NK-92 (cell line): ENCODE results near the gene MOGAT1.

ENCODE experiments used
- DNase-seq: peaks from one replicate; lab custom pipeline; 2025; ENCODE audit not compliant: unreplicated experiment; lab: John Stamatoyannopoulos, UW

Gene MOGAT1

DNA sequence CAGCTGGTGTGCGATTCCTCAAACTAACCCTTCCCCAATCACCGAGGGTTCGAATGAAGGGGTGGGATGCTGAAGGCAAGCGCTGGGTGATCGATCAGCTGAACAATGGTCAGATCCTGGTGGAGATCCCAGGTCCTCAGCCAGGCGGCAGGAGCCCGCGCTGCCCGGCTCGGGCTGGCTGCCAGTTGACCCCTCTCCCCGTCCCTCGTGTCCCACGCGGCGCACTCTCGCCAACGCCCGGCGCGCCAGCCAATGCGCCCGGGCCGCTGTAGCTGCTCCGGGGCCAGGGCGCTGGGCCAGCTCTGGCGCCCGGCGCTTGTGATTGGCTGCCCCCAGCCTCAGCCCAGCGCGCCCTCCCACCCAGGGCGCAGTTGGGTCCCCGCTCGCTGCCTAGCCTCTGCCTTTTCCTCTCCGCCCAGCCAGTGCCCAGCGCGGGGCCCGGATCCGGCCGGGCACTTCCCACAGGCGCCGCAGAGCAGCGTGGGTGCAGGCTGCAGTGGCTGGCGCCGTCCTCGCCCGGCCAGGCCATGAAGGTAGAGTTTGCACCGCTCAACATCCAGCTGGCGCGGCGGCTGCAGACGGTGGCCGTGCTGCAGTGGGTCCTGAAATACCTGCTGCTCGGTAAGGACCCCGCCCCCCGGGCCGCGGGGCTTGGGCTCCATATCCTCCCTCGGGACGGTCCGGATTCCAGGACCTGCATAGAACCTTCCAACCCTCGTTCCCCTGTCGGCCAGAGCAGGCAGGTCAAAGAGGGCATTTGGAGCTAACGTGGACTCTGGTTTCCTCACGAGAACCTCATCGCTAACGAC, at the start of gene MOGAT1:
Gene MOGAT1, plus strand, starts transcription at position 400 of the 809 bp plus-strand sequence. Its CDS starts 128 bp downstream, at position 528.
- DNase-seq = no peak

GRCh38 chr2:222621893-222622292, 49.6 kb upstream of the MOGAT1 start:
- no peak for DNase-seq

- DNase-seq = no peak
Observed at GRCh38 chr2:222622910-222623309, 48.5 kb upstream of the MOGAT1 start.

GRCh38 chr2:222623756-222624309, 47.6 kb upstream of the MOGAT1 start:
- no peak for DNase-seq

DNA sequence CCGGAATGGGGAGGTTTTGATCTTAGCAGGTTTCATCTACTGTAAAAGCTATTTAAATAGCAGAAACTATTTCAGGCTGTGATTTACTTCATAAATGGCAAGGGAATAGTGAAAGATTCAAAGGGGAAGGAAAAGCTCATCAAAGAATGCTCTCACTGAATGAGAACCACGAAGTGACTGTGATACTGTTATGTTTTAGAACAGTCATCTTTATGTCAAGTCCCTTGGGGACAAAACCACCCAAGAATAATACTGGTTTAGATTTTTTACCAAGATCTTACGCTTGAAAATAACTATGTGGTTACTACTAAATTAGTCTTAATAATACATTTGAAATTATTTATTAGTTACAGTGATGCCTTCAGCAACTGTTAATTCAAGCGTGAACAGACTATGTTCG, 43.7 kb upstream of the MOGAT1 start:
- no peak for DNase-seq

DNA sequence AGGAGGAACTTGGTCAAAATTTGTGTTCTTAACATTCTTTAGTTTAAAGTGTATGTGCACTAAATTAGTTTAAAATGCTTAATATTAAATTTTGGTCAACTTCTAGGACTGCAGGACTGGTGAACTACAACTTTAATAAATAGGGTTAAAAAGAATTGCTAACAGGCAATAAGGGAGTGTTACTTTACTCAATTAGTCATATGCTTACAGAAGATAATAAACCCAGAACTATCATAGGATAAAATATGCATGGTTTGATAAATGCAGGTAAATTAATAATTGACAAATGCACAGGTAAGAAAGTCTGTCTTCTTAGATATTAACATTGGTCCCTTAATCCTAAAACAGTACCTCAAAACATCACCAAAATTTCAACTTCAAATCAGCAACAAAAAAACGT, 36.2 kb upstream of the MOGAT1 start:
- no peak for DNase-seq

DNA sequence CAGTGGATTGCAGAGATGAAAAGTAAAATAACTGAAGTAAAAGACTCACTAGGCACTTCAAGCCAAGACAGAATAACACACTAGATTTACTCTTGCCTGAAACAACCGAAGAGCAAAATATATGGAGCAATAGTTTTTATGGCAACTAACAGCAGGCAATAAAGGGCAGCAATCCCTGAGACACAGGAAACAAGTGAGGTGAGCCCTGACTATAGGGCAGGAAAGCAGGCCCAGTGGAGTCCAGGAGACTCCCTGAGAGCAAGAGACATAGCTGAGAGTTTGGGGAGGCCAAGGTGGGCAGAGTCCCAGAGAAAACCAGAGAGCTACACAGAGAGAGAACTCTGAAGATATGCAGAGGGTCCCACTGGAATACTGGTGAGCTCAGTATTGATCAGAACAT, 34.4 kb upstream of the MOGAT1 start:
- no peak for DNase-seq

GRCh38 chr2:222641336-222641735, 30.1 kb upstream of the MOGAT1 start:
- DNase-seq = no peak

GRCh38 chr2:222643134-222643533, 28.3 kb upstream of the MOGAT1 start:
- no peak for DNase-seq

DNA sequence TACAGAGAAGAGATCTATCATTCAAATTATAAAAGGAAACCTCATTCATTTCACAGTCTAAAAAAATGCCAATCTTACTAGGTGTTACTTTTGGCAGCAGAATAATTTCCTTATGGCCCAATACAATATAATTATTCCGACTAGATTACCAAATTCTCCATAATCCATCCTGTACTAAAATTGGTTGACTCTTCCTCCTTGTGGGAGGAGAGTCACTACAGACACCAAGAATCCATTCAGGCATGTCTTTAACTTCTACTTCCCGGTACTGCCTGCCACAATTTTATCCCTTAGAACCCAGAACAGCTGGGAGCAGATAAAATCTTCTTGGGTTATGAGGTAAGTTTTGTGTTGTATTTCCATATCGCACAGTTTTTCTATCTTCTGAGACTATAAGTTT, 25.4 kb upstream of the MOGAT1 start:
- no peak for DNase-seq

- no peak for DNase-seq
Observed at GRCh38 chr2:222649801-222650200, 21.7 kb upstream of the MOGAT1 start.

DNA sequence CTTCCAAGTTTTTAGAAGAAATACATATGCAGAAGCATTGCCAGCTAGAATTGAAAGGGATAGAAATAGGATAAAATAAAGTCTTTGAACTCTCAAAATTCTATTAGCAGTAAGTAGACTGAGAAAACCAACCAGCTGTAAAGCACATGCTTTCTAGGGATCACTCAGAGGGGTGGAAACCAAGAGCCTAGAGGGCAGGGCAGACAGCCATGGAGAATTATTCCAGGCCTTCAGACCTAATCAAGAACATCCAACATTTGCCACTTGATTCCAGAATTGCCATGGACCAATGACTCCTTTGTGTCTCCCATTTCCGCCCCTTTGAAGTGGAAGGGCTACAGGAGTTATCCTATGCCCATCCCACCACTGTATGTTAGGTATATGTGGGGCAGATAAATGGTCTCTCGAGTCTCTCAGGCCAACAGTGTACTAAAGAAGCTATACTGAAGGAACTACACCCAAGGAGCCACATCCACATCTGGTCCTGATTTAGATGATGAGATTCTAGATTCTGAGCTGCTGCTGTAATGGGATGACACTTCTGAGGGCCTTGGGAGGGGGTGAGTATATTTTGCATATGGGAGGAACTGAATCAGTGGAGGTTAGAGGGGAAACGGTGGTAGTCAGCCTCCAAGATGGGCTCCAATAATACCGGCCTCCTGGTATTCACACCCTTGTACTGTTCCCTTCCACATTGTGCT, 19.6 kb upstream of the MOGAT1 start:
- no peak for DNase-seq

GRCh38 chr2:222652491-222653255, 18.8 kb upstream of the MOGAT1 start:
- no peak for DNase-seq

- no peak for DNase-seq
Observed at GRCh38 chr2:222653280-222653679, 18.2 kb upstream of the MOGAT1 start.

DNA sequence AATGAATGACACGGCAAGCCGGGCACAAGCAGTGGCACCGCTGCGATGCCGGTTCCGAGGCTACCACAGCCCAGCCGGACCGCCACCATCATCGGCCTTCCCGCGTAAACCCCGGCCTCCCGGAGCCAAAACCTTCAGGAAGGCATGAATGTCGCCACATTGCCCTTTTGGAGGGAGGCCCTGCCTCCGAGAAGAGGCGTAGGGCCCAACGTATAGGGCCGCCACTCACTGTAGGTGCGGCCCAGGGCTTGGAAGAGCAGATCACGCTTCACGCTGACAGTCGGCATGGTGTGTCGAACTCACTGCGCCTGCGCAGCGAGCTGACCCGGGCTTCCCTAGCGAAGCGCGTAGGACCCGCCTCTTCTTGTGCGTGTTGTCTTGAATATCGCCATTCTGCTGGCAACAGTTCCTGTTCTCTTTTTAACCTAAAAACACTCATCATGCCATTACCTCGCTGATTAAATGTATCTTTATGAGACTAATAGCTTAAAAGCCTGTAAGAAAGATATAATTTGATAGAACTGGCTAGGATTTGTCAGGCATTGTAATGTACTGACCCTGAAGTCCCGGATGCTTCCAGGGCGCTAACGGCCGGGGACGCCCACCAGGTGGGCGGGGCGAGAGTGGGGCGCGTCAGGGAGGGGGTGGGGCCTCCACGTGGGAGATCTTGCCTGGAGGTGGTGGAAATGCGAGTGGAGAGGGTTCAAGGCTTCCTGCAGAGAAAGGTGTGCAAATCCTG, 15.5 kb upstream of the MOGAT1 start, which contains the start of gene FARSB:
Gene FARSB, minus strand, starts transcription at position 306 of the 739 bp plus-strand sequence. Its CDS starts 19 bp downstream, at position 287.
- DNase-seq = peak; percentile 15

- DNase-seq = no peak
Observed at GRCh38 chr2:222656526-222657446, 14.7 kb upstream of the MOGAT1 start.

- DNase-seq = no peak
Observed at GRCh38 chr2:222663479-222663878, 8.0 kb upstream of the MOGAT1 start.

GRCh38 chr2:222668494-222669154, 2.8 kb upstream of the MOGAT1 start:
- DNase-seq = no peak

- DNase-seq = no peak
Observed at GRCh38 chr2:222669353-222669752, 2.1 kb upstream of the MOGAT1 start.
